Astrocyte (in vitro differentiated cells and primary cell): ENCODE data around the gene TIGD4. TPM values are rescaled to one million over a fixed set of nuclear protein-coding genes. Genes with fewer than 3 reads are reported as not detected.

Experiments
- DNase-seq: peaks from one replicate; pipeline ENCODE4 v3.0.0-alpha.2; 2010; ENCODE audit warnings: low read depth
- FAIRE-seq: peaks from 2 replicates; lab custom pipeline; 2011; peaks lifted over from hg19 to GRCh38; lab: Jason Lieb, UNC
- H2AFZ ChIP-seq: 2 replicates; pipeline ENCODE4 v1.6.0; 2012; ENCODE audit warnings: low read depth, low read length, inconsistent platforms
- H3K27ac ChIP-seq: 2 replicates; pipeline ENCODE4 v1.5.1; 2011; ENCODE audit warnings: low read depth, low read length, inconsistent platforms
- H3K27me3 ChIP-seq: 2 replicates; pipeline ENCODE4 v1.6.0; 2011; ENCODE audit warnings: low read length, inconsistent platforms; ENCODE audit not compliant: insufficient read depth
- H3K36me3 ChIP-seq: 2 replicates; pipeline ENCODE4 v1.5.1; 2011; ENCODE audit warnings: low read length, inconsistent platforms; ENCODE audit not compliant: insufficient read depth
- H3K4me1 ChIP-seq: 2 replicates; pipeline ENCODE4 v1.5.1; 2011; ENCODE audit warnings: low read length, inconsistent platforms; ENCODE audit not compliant: insufficient read depth
- H3K4me2 ChIP-seq: 2 replicates; pipeline ENCODE4 v1.6.0; 2012; ENCODE audit warnings: low read length, inconsistent platforms
- H3K4me3 ChIP-seq: 2 replicates; pipeline ENCODE4 v1.5.1; 2011; ENCODE audit warnings: low read depth, mild to moderate bottlenecking, low read length, inconsistent platforms; ENCODE audit not compliant: insufficient read depth
- H3K79me2 ChIP-seq: 2 replicates; pipeline ENCODE4 v1.6.0; 2012; ENCODE audit warnings: mild to moderate bottlenecking, low read length, inconsistent platforms; ENCODE audit not compliant: insufficient read depth
- H3K9ac ChIP-seq: 2 replicates; pipeline ENCODE4 v1.6.0; 2012; ENCODE audit warnings: mild to moderate bottlenecking, low read length, inconsistent platforms
- H3K9me3 ChIP-seq: 2 replicates; pipeline ENCODE4 v1.5.1; 2012; ENCODE audit warnings: low read depth, mild to moderate bottlenecking, low read length, inconsistent platforms; ENCODE audit not compliant: insufficient read depth
- H4K20me1 ChIP-seq: 2 replicates; pipeline ENCODE4 v1.6.0; 2012; ENCODE audit warnings: low read length, inconsistent platforms; ENCODE audit not compliant: insufficient read depth
- H3K27ac Mint-ChIP-seq: one replicate; pipeline ENCODE4 v1.8.0; 2021; ENCODE audit warnings: mild to moderate bottlenecking, mixed read lengths; ENCODE audit not compliant: unreplicated experiment
- H3K27me3 Mint-ChIP-seq: one replicate; pipeline ENCODE4 v1.8.0; 2021; ENCODE audit warnings: low read depth, mixed read lengths; ENCODE audit not compliant: unreplicated experiment
- H3K36me3 Mint-ChIP-seq: one replicate; pipeline ENCODE4 v1.8.0; 2021; ENCODE audit warnings: low read depth, mixed read lengths; ENCODE audit not compliant: unreplicated experiment
- H3K4me1 Mint-ChIP-seq: one replicate; pipeline ENCODE4 v1.8.0; 2021; ENCODE audit warnings: low read depth, mixed read lengths; ENCODE audit not compliant: unreplicated experiment
- H3K4me3 Mint-ChIP-seq: one replicate; pipeline ENCODE4 v1.8.0; 2021; ENCODE audit warnings: mild to moderate bottlenecking, moderate library complexity, mixed read lengths; ENCODE audit not compliant: unreplicated experiment
- H3K9me3 Mint-ChIP-seq: one replicate; pipeline ENCODE4 v1.8.0; 2021; ENCODE audit warnings: mild to moderate bottlenecking, mixed read lengths; ENCODE audit not compliant: unreplicated experiment
- CTCF ChIP-seq: IDR thresholded peaks from 2 replicates; pipeline ENCODE4 v1.5.1; 2011; ENCODE audit warnings: low read depth, mild to moderate bottlenecking, inconsistent platforms, low read length, moderate library complexity; ENCODE audit not compliant: insufficient read depth
- EZH2 ChIP-seq: IDR thresholded peaks from 2 replicates; pipeline ENCODE4 v1.6.1; 2012; ENCODE audit warnings: mild to moderate bottlenecking, low read length, inconsistent platforms; ENCODE audit not compliant: insufficient read depth
- total RNA-seq: library from RNA; stranded (reverse); gene quantifications from 2 replicates; pipeline ENCODE4 v1.2.1, GENCODE V29; 2021

Gene TIGD4
- total RNA-seq, 1 donor from 2014 or later = 0.23 TPM

- Histone ChIP-seq H3K27ac (no peak overlapping the region), H3K79me2 (no peaks in the 10 kb centered on the region), H3K9me3 (no peaks in the 10 kb centered on the region), H2AFZ (no peak overlapping the region), H3K4me1 (no peaks in the 10 kb centered on the region), H3K9ac (no peak overlapping the region), H3K4me2 (no peak overlapping the region), H3K36me3 (no peaks in the 10 kb centered on the region), H3K4me3 (no peak overlapping the region), H4K20me1 (no peaks in the 10 kb centered on the region), H3K27me3 (no peaks in the 10 kb centered on the region)
- Mint-ChIP-seq H3K9me3 (peaks cover 3% of the 10 kb centered on the region), H3K36me3 (no peaks in the 10 kb centered on the region), H3K27ac (no peak overlapping the region), H3K27me3 (peaks cover 5% of the 10 kb centered on the region), H3K4me3 (no peak overlapping the region), H3K4me1 (no peaks in the 10 kb centered on the region)
- TF ChIP-seq CTCF (no peak), EZH2 (no peak)
- FAIRE-seq = no peak
- no peak for DNase-seq
Observed at GRCh38 chr4:152748619-152749018, 30.9 kb downstream of the TIGD4 start.

- Histone ChIP-seq H4K20me1 (no peaks in the 10 kb centered on the region), H3K27ac (no peak overlapping the region), H3K79me2 (no peaks in the 10 kb centered on the region), H3K4me1 (no peaks in the 10 kb centered on the region), H3K4me2 (no peak overlapping the region), H3K4me3 (no peak overlapping the region), H3K27me3 (no peaks in the 10 kb centered on the region), H3K9me3 (no peaks in the 10 kb centered on the region), H2AFZ (no peak overlapping the region), H3K9ac (no peak overlapping the region), H3K36me3 (no peaks in the 10 kb centered on the region)
- TF ChIP-seq EZH2 = no peak
- TF ChIP-seq CTCF = no peak
- Mint-ChIP-seq H3K36me3 (no peaks in the 10 kb centered on the region), H3K27me3 (peaks cover 5% of the 10 kb centered on the region), H3K4me3 (no peak overlapping the region), H3K4me1 (no peaks in the 10 kb centered on the region), H3K27ac (no peak overlapping the region), H3K9me3 (peaks cover 3% of the 10 kb centered on the region)
- no peak for DNase-seq
- no peak for FAIRE-seq
Observed at GRCh38 chr4:152747444-152747843, 32.1 kb downstream of the TIGD4 start.

GRCh38 chr4:152738827-152739226 is 40.7 kb downstream of the TIGD4 start:
- no peak overlapping the region for H3K27ac Mint-ChIP-seq
- peaks cover 2% of the 10 kb centered on the region for H3K27me3 Mint-ChIP-seq
- H3K4me2 ChIP-seq = no peak overlapping the region
- no peak overlapping the region for H3K27ac ChIP-seq
- no peak overlapping the region for H2AFZ ChIP-seq
- H3K4me3 ChIP-seq = no peak overlapping the region
- no peaks in the 10 kb centered on the region for H3K9me3 ChIP-seq
- no peaks in the 10 kb centered on the region for H3K4me1 ChIP-seq
- H3K9ac ChIP-seq = no peak overlapping the region
- no peaks in the 10 kb centered on the region for H3K36me3 Mint-ChIP-seq
- no peaks in the 10 kb centered on the region for H4K20me1 ChIP-seq
- FAIRE-seq (no peak), DNase-seq (no peak)
- H3K79me2 ChIP-seq = no peaks in the 10 kb centered on the region
- H3K27me3 ChIP-seq = peaks cover 4% of the 10 kb centered on the region
- H3K36me3 ChIP-seq = no peaks in the 10 kb centered on the region
- H3K4me3 Mint-ChIP-seq = no peak overlapping the region
- TF ChIP-seq EZH2 (no peak), CTCF (no peak)
- H3K9me3 Mint-ChIP-seq = no peaks in the 10 kb centered on the region
- no peaks in the 10 kb centered on the region for H3K4me1 Mint-ChIP-seq
